Upper lobe of right lung (tissue), 1 donor: ENCODE data around the gene SHISA6. TPM values are rescaled to one million over a fixed set of nuclear protein-coding genes. Genes with fewer than 3 reads are reported as not detected.

ENCODE experiments used
- ATAC-seq: fragments of 200-7000 bp; cut with Tn5 transposase; one replicate; pipeline ENCODE4 v1.9.1; 2020; ENCODE audit warnings: mild to moderate bottlenecking, moderate library complexity
- DNase-seq: peaks from one replicate; pipeline ENCODE4 v3.0.0-alpha.2; 2020
- H3K27ac ChIP-seq: fragments of 200-600 bp; one replicate; pipeline ENCODE4 v1.8.0; 2022
- H3K27me3 ChIP-seq: fragments of 200-600 bp; one replicate; pipeline ENCODE4 v1.8.0; 2022; ENCODE audit warnings: mild to moderate bottlenecking
- H3K36me3 ChIP-seq: fragments of 200-600 bp; one replicate; pipeline ENCODE4 v1.8.0; 2022
- H3K4me1 ChIP-seq: fragments of 200-600 bp; one replicate; pipeline ENCODE4 v1.8.0; 2022
- H3K4me3 ChIP-seq: fragments of 200-600 bp; one replicate; pipeline ENCODE4 v1.8.0; 2022; ENCODE audit warnings: mild to moderate bottlenecking
- H3K9me3 ChIP-seq: fragments of 200-600 bp; one replicate; pipeline ENCODE4 v1.8.0; 2022
- CTCF ChIP-seq: fragments of 200-600 bp; IDR thresholded peaks from one replicate; pipeline ENCODE4 v1.8.0; 2022; ENCODE audit warnings: antibody characterized with exemption
- intact Hi-C: fragments of 100-400 bp; cut with DNase I; formaldehyde crosslinking; loops from one replicate; pipeline ENCODE4 v1.11.0; 2022
- total RNA-seq: library from RNA; stranded (reverse); fragmentation: NEBNext Ultra II Directional; extraction: Animal tissue kit (Norgen Biotek cat#: 25700); gene quantifications from one replicate; pipeline ENCODE4 v1.2.1, GENCODE V29; 2021
- donor health status: DM: no; HTN: yes; CAD: no; lungs with severe emphysema.

The SHISA6 gene
- total RNA-seq, 1 donor from 2014 or later: not detected

GRCh38 chr17:11324846-11325420, 83.9 kb downstream of the SHISA6 start:
- TF ChIP-seq CTCF: no peak
- no peak for DNase-seq

GRCh38 chr17:11326492-11326891, 85.5 kb downstream of the SHISA6 start:
- DNase-seq: no peak
- ATAC-seq: no peak
- H3K27me3 ChIP-seq: no peaks in the 10 kb centered on the region
- intact Hi-C loops: no loop called here
- H3K4me3 ChIP-seq: no peak overlapping the region
- no peak for TF ChIP-seq CTCF
- H3K4me1 ChIP-seq: no peaks in the 10 kb centered on the region
- H3K36me3 ChIP-seq: no peaks in the 10 kb centered on the region
- no peak overlapping the region for H3K27ac ChIP-seq
- no peaks in the 10 kb centered on the region for H3K9me3 ChIP-seq

More at GRCh38 chr17:11324846-11325420, 83.9 kb downstream of the SHISA6 start:
- Histone ChIP-seq H3K27ac (no peak overlapping the region), H3K9me3 (no peaks in the 10 kb centered on the region), H3K36me3 (no peaks in the 10 kb centered on the region), H3K4me3 (no peak overlapping the region), H3K27me3 (no peaks in the 10 kb centered on the region), H3K4me1 (no peaks in the 10 kb centered on the region)
- intact Hi-C loops: no loop called here
- ATAC-seq: no peak

- intact Hi-C loops: no loop called here
- H3K4me3 ChIP-seq: no peak overlapping the region
- no peak for TF ChIP-seq CTCF
- no peaks in the 10 kb centered on the region for H3K36me3 ChIP-seq
- ATAC-seq: no peak
- DNase-seq: no peak
- H3K27ac ChIP-seq: no peak overlapping the region
- no peaks in the 10 kb centered on the region for H3K4me1 ChIP-seq
- H3K9me3 ChIP-seq: no peaks in the 10 kb centered on the region
- no peaks in the 10 kb centered on the region for H3K27me3 ChIP-seq
These were observed 87.8 kb downstream of the SHISA6 start for GRCh38 chr17:11328770-11329169.

GRCh38 chr17:11330006-11330405, 89.0 kb downstream of the SHISA6 start:
- H3K27me3 ChIP-seq: no peaks in the 10 kb centered on the region
- intact Hi-C loops: loop anchor here (10.0 kb wide), 1 partner anchor 395 kb away; no protein-coding TSS in a partner anchor

GRCh38 chr17:11330826-11331225, 89.8 kb downstream of the SHISA6 start:
- no peak for TF ChIP-seq CTCF
- DNase-seq (no peak), ATAC-seq (no peak)
- Histone ChIP-seq H3K27me3 (no peaks in the 10 kb centered on the region), H3K4me3 (no peak overlapping the region), H3K27ac (no peak overlapping the region), H3K9me3 (no peaks in the 10 kb centered on the region), H3K4me1 (no peaks in the 10 kb centered on the region), H3K36me3 (no peaks in the 10 kb centered on the region)
- intact Hi-C loops: loop anchor here (10.0 kb wide), 1 partner anchor 394 kb away; no protein-coding TSS in a partner anchor

More at GRCh38 chr17:11330006-11330405, 89.0 kb downstream of the SHISA6 start:
- TF ChIP-seq CTCF: no peak
- ATAC-seq: no peak
- H3K4me3 ChIP-seq: no peak overlapping the region
- no peaks in the 10 kb centered on the region for H3K9me3 ChIP-seq
- no peak overlapping the region for H3K27ac ChIP-seq
- H3K36me3 ChIP-seq: no peaks in the 10 kb centered on the region
- no peaks in the 10 kb centered on the region for H3K4me1 ChIP-seq
- DNase-seq: no peak
